Measurements from ENCODE around the gene LHFPL6. TPM values are rescaled to one million over a fixed set of nuclear protein-coding genes. Genes with fewer than 3 reads are reported as not detected.

LHFPL6 gene
- total RNA-seq, result 10 to 100 TPM; 40.2 to 77.5 (median 66.6) TPM

GRCh38 chr13:39602614-39603366 is at the start of gene LHFPL6:
LHFPL6 (minus strand) TSS chr13:39603193.
- WGBS, 2 donors (ENCODE audit: low coverage in 1 of 2), result no CpG with 5 or more reads among the region's 73 CpGs

GRCh38 chr13:39646122-39646521 is 43.1 kb upstream of the LHFPL6 start:
- WGBS, 2 donors (ENCODE audit: low coverage in 1 of 2), result 71 to 74% methylated on average over 4 of the region's 4 CpGs
- Histone ChIP-seq H3K27me3 (no peaks in the 10 kb centered on the region), H3K4me3 (no peak overlapping the region), H3K36me3 (no peaks in the 10 kb centered on the region), H3K4me1 (no peaks in the 10 kb centered on the region), H3K9me3 (no peaks in the 10 kb centered on the region), H3K27ac (no peak overlapping the region)
- TF ChIP-seq POLR2A (IDR thresholded peaks at IDR 0.05) (no peak), EP300 (IDR thresholded peaks at IDR 0.05) (no peak), POLR2AphosphoS5 (IDR thresholded peaks at IDR 0.05) (no peak), CTCF (IDR thresholded peaks at IDR 0.05) (no peak)
- ATAC-seq, result no peak

More at GRCh38 chr13:39602614-39603366, at the start of gene LHFPL6:
- TF ChIP-seq EP300 (IDR thresholded peaks at IDR 0.05), result no peak
- peak; percentile 81 for TF ChIP-seq POLR2AphosphoS5 (IDR thresholded peaks at IDR 0.05)
- TF ChIP-seq POLR2A (IDR thresholded peaks at IDR 0.05), result peak; percentile 70 to 72
- peak in 1 of 4 experiments; percentile 59 for TF ChIP-seq CTCF (IDR thresholded peaks at IDR 0.05)
- Histone ChIP-seq H3K4me3 (peak within 1 kb of the TSS; percentile 75 to 87), H3K27me3 (no peaks in the 10 kb centered on the region), H3K4me1 (peaks cover 0 to 56% (median under 1%) of the 10 kb centered on the region in 3 donors), H3K27ac (peak within 1 kb of the TSS; percentile 74 to 93 (median 90)), H3K9me3 (no peaks in the 10 kb centered on the region), H3K36me3 (no peaks in the 10 kb centered on the region)
- ATAC-seq, result peak; percentile 95

- Histone ChIP-seq H3K27me3 (peaks cover 5% of the 10 kb centered on the region), H3K36me3 (no peaks in the 10 kb centered on the region), H3K27ac (no peak overlapping the region), H3K4me1 (no peaks in the 10 kb centered on the region), H3K4me3 (no peak overlapping the region), H3K9me3 (no peaks in the 10 kb centered on the region)
- no peak for ATAC-seq
- TF ChIP-seq CTCF (IDR thresholded peaks at IDR 0.05) (no peak), EP300 (IDR thresholded peaks at IDR 0.05) (no peak), POLR2A (IDR thresholded peaks at IDR 0.05) (no peak), POLR2AphosphoS5 (IDR thresholded peaks at IDR 0.05) (no peak)
- 73 to 95% methylated on average over 1 of the region's 1 CpG for WGBS, 2 donors (ENCODE audit: low coverage in 1 of 2)
These were observed 38.7 kb upstream of the LHFPL6 start for GRCh38 chr13:39641645-39642044.

- H3K27me3 ChIP-seq, result peaks cover 5% of the 10 kb centered on the region
- H3K36me3 ChIP-seq, result no peaks in the 10 kb centered on the region
- TF ChIP-seq POLR2AphosphoS5 (IDR thresholded peaks at IDR 0.05), result no peak
- TF ChIP-seq CTCF (IDR thresholded peaks at IDR 0.05), result no peak
- no peak for TF ChIP-seq EP300 (IDR thresholded peaks at IDR 0.05)
- no peak for TF ChIP-seq POLR2A (IDR thresholded peaks at IDR 0.05)
- ATAC-seq, result no peak
- H3K4me3 ChIP-seq, result no peak overlapping the region
- H3K9me3 ChIP-seq, result no peaks in the 10 kb centered on the region
- H3K27ac ChIP-seq, result no peak overlapping the region
- 64 to 67% methylated on average over 1 to 3 of the region's 3 CpGs for WGBS, 2 donors (ENCODE audit: low coverage in 1 of 2)
- no peaks in the 10 kb centered on the region for H3K4me1 ChIP-seq
These were observed 34.9 kb upstream of the LHFPL6 start for GRCh38 chr13:39637890-39638289.

- 84 to 100% methylated on average over 1 of the region's 1 CpG for WGBS, 2 donors (ENCODE audit: low coverage in 1 of 2)
- Histone ChIP-seq H3K4me1 (no peaks in the 10 kb centered on the region), H3K27ac (no peak overlapping the region), H3K4me3 (no peak overlapping the region), H3K9me3 (peaks cover 0 to 16% (median 0%) of the 10 kb centered on the region in 3 donors), H3K36me3 (no peaks in the 10 kb centered on the region), H3K27me3 (peaks cover 5% of the 10 kb centered on the region)
- no peak for ATAC-seq
- TF ChIP-seq POLR2A (IDR thresholded peaks at IDR 0.05) (no peak), CTCF (IDR thresholded peaks at IDR 0.05) (no peak), POLR2AphosphoS5 (IDR thresholded peaks at IDR 0.05) (no peak), EP300 (IDR thresholded peaks at IDR 0.05) (no peak)
These were observed 32.6 kb upstream of the LHFPL6 start for GRCh38 chr13:39635564-39635963.
